Upper lobe of left lung (tissue), 6 donors: ENCODE data around the gene PDZD2. TPM values are rescaled to one million over a fixed set of nuclear protein-coding genes. Genes with fewer than 3 reads are reported as not detected.

Source experiments
- ATAC-seq, 2 donors: fragments of 200-7000 bp; cut with Tn5 transposase; one replicate each; pipeline ENCODE4 v1.9.1; 2022; ENCODE audit warnings: mild to moderate bottlenecking in 2 of 2, moderate library complexity in 2 of 2; ENCODE audit not compliant: low FRiP score in 2 of 2
- DNase-seq, 2 donors: peaks; one replicate each; pipeline ENCODE4 v3.0.0-alpha.2; 2019 to 2020
- H3K27ac ChIP-seq, 4 donors: fragments of 200-600 bp; sonication (generic); one replicate each; pipeline ENCODE4 v1.5.1; 2016 to 2019
- H3K27me3 ChIP-seq, 4 donors: fragments of 200-600 bp; sonication (generic); one replicate each; pipeline ENCODE4 v1.5.1; 2017 to 2019
- H3K36me3 ChIP-seq, 4 donors: fragments of 200-600 bp; sonication (generic); one replicate each; pipeline ENCODE4 v1.5.1; 2016 to 2019
- H3K4me1 ChIP-seq, 4 donors: fragments of 200-600 bp; sonication (generic); one replicate each; pipeline ENCODE4 v1.5.1; 2018 to 2019
- H3K4me3 ChIP-seq, 4 donors: fragments of 200-600 bp; sonication (generic); one replicate each; pipeline ENCODE4 v1.5.1; 2017 to 2019; ENCODE audit warnings: mild to moderate bottlenecking in 2 of 4, moderate library complexity in 1 of 4
- H3K9me3 ChIP-seq, 4 donors: fragments of 200-600 bp; sonication (generic); one replicate each; pipeline ENCODE4 v1.5.1; 2018 to 2019
- EP300 ChIP-seq, 4 donors: sonication (generic); formaldehyde crosslinking; IDR thresholded peaks; one replicate each; pipeline ENCODE4 v1.5.1; 2017; ENCODE audit warnings: antibody characterized with exemption in 4 of 4, control low read depth in 2 of 4
- POLR2A ChIP-seq, 4 donors: fragments of 450-650 bp; IDR thresholded peaks; one replicate each; pipeline ENCODE4 v1.5.1; 2016 to 2017; ENCODE audit warnings: antibody characterized with exemption in 4 of 4, mild to moderate bottlenecking in 2 of 4
- POLR2AphosphoS5 ChIP-seq, 2 donors: sonication (generic); formaldehyde crosslinking; IDR thresholded peaks; one replicate each; pipeline ENCODE4 v1.5.1; 2017; ENCODE audit warnings: antibody characterized with exemption in 2 of 2
- WGBS, 2 donors: methylation state at CpG; one replicate each; pipeline ENCODE4 v1.1.5; 2017 to 2018; 5-methylcytosine and 5-hydroxymethylcytosine counted together
- total RNA-seq, 6 donors: library from RNA; depleted of rRNA in 4 of 6; stranded (reverse); fragments of >200 nt in 4 of 6; gene quantifications; one replicate each; pipeline versions ENCODE4 v1.1.0 to v1.2.1, GENCODE V29; 2016 to 2021
- TF ChIP-seq, protein P1 (sequence below), 6 experiments: fragments of 450-650 bp in 4 of 6; fragments of 200-600 bp in 2 of 6; sonication (generic) in 2 of 6; IDR thresholded peaks; one replicate each; pipeline ENCODE4 v1.5.1; 2016 to 2019; ENCODE audit warnings: antibody characterized with exemption in 6 of 6
- donor health status: DM: no; HTN: no; CAD: no; lungs with moderate emphysema.
- donor health status: DM: no; HTN: yes; CAD: no; lungs with severe emphysema.

Gene PDZD2
- total RNA-seq, 6 donors from 2014 or later, result 53.4 to 73.6 (median 68.4) TPM

DNA sequence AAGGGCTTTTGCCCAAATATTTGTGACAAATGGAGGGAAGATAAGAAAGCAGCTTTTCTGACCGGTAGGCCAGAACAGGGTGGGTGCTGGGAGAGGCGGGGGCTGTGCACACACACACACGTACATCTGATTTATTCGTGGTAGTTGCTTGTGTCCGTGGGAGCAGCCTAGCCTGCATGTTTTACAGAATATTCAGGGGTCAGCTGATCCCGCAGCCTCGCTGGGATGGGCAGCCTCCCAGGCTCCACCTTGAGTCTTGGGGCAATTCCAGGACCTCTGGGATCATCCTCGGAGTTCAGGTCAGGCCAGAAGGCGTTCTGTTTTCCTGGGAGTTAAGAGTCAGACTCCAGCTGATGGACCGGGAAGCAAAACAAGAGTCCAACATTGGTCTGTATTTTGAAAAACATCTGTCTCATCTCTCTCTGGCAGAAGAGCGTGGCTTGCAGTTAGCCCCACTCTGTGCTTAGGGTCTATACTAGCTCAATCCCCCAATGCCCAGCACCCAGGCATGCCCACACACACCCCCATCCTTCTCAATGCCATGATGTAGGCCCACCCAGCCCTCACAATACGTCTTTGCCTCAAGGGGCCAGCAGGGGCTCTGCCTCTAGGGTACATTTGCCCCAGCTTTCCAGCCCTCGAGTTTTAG lies 324.6 kb downstream of the PDZD2 start:
- Histone ChIP-seq H3K4me1 (peaks cover 20 to 32% (median 26%) of the 10 kb centered on the region in 4 donors), H3K36me3 (no peaks in the 10 kb centered on the region), H3K9me3 (no peaks in the 10 kb centered on the region), H3K4me3 (no peak overlapping the region), H3K27ac (peak overlapping the region; percentile 60 to 69 (median 65)), H3K27me3 (no peaks in the 10 kb centered on the region)
- ATAC-seq (peak in 1 of 2 donors; percentile 31), DNase-seq (no peak)
- TF ChIP-seq, protein P1, sequence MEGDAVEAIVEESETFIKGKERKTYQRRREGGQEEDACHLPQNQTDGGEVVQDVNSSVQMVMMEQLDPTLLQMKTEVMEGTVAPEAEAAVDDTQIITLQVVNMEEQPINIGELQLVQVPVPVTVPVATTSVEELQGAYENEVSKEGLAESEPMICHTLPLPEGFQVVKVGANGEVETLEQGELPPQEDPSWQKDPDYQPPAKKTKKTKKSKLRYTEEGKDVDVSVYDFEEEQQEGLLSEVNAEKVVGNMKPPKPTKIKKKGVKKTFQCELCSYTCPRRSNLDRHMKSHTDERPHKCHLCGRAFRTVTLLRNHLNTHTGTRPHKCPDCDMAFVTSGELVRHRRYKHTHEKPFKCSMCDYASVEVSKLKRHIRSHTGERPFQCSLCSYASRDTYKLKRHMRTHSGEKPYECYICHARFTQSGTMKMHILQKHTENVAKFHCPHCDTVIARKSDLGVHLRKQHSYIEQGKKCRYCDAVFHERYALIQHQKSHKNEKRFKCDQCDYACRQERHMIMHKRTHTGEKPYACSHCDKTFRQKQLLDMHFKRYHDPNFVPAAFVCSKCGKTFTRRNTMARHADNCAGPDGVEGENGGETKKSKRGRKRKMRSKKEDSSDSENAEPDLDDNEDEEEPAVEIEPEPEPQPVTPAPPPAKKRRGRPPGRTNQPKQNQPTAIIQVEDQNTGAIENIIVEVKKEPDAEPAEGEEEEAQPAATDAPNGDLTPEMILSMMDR (IDR thresholded peaks at IDR 0.05), result no peak
- no peak for TF ChIP-seq EP300 (IDR thresholded peaks at IDR 0.05)
- no peak for TF ChIP-seq POLR2AphosphoS5 (IDR thresholded peaks at IDR 0.05)
- TF ChIP-seq POLR2A (IDR thresholded peaks at IDR 0.05), result no peak
- 54 to 57% methylated on average over 9 to 13 of the region's 13 CpGs for WGBS, 2 donors

DNA sequence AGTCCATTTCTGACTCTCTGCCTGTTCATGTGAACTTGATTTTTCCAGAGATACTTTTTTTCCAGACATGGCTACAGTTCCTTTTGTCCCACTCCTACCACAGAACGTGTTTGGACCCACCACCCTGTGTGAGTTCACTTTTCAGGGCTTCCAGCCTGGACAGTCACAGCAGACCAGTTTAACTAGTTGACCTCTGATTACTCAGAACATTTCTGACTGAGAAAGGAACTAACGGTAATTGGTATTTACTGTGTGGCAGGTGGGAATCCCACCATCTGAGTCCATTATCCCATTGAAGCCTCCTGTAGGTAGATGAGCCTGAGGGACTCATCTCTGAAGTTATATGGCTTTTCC lies 325.1 kb downstream of the PDZD2 start:
- TF ChIP-seq EP300 (IDR thresholded peaks at IDR 0.05), result no peak
- TF ChIP-seq, protein P1 (IDR thresholded peaks at IDR 0.05), result no peak
- no peak for TF ChIP-seq POLR2AphosphoS5 (IDR thresholded peaks at IDR 0.05)
- TF ChIP-seq POLR2A (IDR thresholded peaks at IDR 0.05), result no peak
- peaks cover 20 to 32% (median 26%) of the 10 kb centered on the region in 4 donors for H3K4me1 ChIP-seq
- no peak overlapping the region for H3K4me3 ChIP-seq
- no peak for ATAC-seq
- no peak for DNase-seq
- H3K9me3 ChIP-seq, result no peaks in the 10 kb centered on the region
- no peaks in the 10 kb centered on the region for H3K36me3 ChIP-seq
- peak overlapping the region; percentile 60 to 69 (median 65) for H3K27ac ChIP-seq
- WGBS, 2 donors, result 79 to 81% methylated on average over 2 of the region's 2 CpGs
- no peaks in the 10 kb centered on the region for H3K27me3 ChIP-seq

DNA sequence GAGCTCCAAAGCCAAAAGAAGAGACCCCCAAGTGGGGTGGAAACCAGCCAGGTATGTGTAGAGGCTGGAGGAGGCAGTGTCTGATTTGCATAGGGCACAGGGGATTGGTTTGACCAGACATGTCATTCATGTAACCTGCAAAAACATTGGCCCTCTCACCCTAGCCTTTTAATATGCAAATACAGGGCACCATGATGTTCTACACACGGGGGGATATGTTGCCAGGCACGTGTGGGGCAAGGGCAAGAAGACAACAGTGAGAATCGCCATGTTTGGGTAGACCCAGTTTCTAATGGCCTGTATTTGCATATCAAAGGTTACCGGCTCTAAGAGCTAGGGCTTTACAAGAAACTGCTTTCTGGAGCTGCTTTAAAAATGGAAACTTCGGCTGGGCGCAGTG lies 326.3 kb downstream of the PDZD2 start:
- H3K36me3 ChIP-seq, result no peaks in the 10 kb centered on the region

DNA sequence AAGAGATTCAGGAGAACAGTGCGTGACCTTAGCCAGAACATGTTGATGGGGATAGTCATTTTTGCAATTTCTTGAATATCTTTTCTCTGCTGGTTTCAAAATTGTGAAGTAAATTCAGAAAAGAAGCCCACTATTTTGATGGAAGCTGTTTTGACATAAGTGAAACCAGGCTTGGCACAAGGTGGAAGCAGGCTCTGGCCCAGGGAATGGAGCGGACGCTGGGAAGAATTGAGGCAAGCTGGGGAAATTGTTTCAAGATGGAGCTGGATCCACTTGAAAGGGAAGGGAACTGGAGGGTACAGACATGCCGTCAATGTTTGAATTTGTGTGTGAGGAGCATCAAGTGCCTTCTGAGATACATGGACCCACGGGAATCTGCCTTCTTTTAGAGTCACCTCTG lies 328.0 kb downstream of the PDZD2 start:
- DNase-seq (no peak), ATAC-seq (no peak)
- no peaks in the 10 kb centered on the region for H3K36me3 ChIP-seq
- no peaks in the 10 kb centered on the region for H3K9me3 ChIP-seq
- peaks cover 15 to 26% (median 23%) of the 10 kb centered on the region in 4 donors for H3K4me1 ChIP-seq
- WGBS, 2 donors, result 74 to 92% methylated on average over 5 of the region's 5 CpGs
- no peak overlapping the region for H3K4me3 ChIP-seq
- no peak overlapping the region for H3K27ac ChIP-seq
- TF ChIP-seq POLR2AphosphoS5 (IDR thresholded peaks at IDR 0.05) (no peak), POLR2A (IDR thresholded peaks at IDR 0.05) (no peak), EP300 (IDR thresholded peaks at IDR 0.05) (no peak)
- TF ChIP-seq, protein P1 (IDR thresholded peaks at IDR 0.05), result no peak
- no peaks in the 10 kb centered on the region for H3K27me3 ChIP-seq

More for the DNA sequence above, 326.3 kb downstream of the PDZD2 start:
- no peak for TF ChIP-seq POLR2AphosphoS5 (IDR thresholded peaks at IDR 0.05)
- Histone ChIP-seq H3K4me3 (no peak overlapping the region), H3K4me1 (peaks cover 20 to 32% (median 24%) of the 10 kb centered on the region in 4 donors), H3K27ac (no peak overlapping the region), H3K9me3 (no peaks in the 10 kb centered on the region), H3K27me3 (no peaks in the 10 kb centered on the region)
- no peak for DNase-seq
- no peak for ATAC-seq
- WGBS, 2 donors, result 88 to 90% methylated on average over 6 of the region's 6 CpGs

DNA sequence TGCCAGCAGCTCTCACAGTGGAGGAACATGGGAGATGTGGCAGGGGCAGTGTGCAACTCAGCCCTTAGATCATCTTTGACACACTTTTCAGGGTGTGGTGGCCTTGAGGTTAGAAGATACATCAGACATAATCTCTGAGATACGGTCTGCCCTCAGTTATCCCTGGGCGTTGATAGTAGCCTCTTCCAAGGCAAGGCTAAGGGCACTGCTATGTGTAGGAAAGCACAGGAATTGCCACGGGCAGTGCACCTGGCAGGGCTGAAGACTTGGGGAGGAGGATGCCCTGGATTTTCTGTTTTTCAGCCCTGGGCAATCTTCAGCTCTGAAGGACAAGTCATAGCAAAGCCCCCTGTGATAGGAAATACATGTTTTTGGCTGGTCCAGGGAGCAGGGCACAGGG lies 328.5 kb downstream of the PDZD2 start:
- Histone ChIP-seq H3K4me3 (no peak overlapping the region), H3K4me1 (peaks cover 11 to 21% (median 18%) of the 10 kb centered on the region in 4 donors), H3K27me3 (no peaks in the 10 kb centered on the region), H3K36me3 (no peaks in the 10 kb centered on the region), H3K27ac (no peak overlapping the region), H3K9me3 (no peaks in the 10 kb centered on the region)
- ATAC-seq (no peak), DNase-seq (no peak)
- TF ChIP-seq, protein P1 (IDR thresholded peaks at IDR 0.05), result no peak
- TF ChIP-seq POLR2A (IDR thresholded peaks at IDR 0.05) (no peak), POLR2AphosphoS5 (IDR thresholded peaks at IDR 0.05) (no peak), EP300 (IDR thresholded peaks at IDR 0.05) (no peak)
- WGBS, 2 donors, result 63 to 88% methylated on average over 3 of the region's 3 CpGs
